ENCODE results near the gene ABHD2. TPM values are rescaled to one million over a fixed set of nuclear protein-coding genes. Genes with fewer than 3 reads are reported as not detected.

The ABHD2 gene
- total RNA-seq, 2 donors from 2014 or later, result 50.8 to 136 TPM

GRCh38 chr15:89155656-89156055, 67.4 kb downstream of the ABHD2 start:
- H3K9me3 ChIP-seq, result no peaks in the 10 kb centered on the region
- H3K4me3 ChIP-seq, result no peak overlapping the region
- no peaks in the 10 kb centered on the region for H3K27me3 ChIP-seq
- intact Hi-C loops (cut with DNase I), result loop anchor here (5.0 kb wide), 1 partner anchor 88 kb away; no protein-coding TSS in a partner anchor
- DNase-seq (no peak), ATAC-seq (no peak)
- TF ChIP-seq POLR2A (IDR thresholded peaks at IDR 0.05) (no peak), CTCF (IDR thresholded peaks at IDR 0.05) (no peak)
- peaks cover 13% of the 10 kb centered on the region for H3K4me1 ChIP-seq
- H3K36me3 ChIP-seq (replicated peaks in 1 of 2; ENCODE audit: insufficient read depth in 1 of 2, low read depth in 2 of 2), result peaks cover 10 to 26% of the 10 kb centered on the region in 2 donors
- no peak overlapping the region for H3K27ac ChIP-seq
- WGBS, 2 donors, result 69 to 70% methylated on average over 6 of the region's 6 CpGs

- Histone ChIP-seq H3K27ac (no peak overlapping the region), H3K36me3 (replicated peaks in 1 of 2; ENCODE audit: insufficient read depth in 1 of 2, low read depth in 2 of 2) (peaks cover 10 to 25% of the 10 kb centered on the region in 2 donors), H3K27me3 (no peaks in the 10 kb centered on the region), H3K4me1 (peaks cover 5% of the 10 kb centered on the region), H3K9me3 (no peaks in the 10 kb centered on the region), H3K4me3 (no peak overlapping the region)
- intact Hi-C loops (cut with DNase I), result loop anchor here (5.0 kb wide), 1 partner anchor 90 kb away; no protein-coding TSS in a partner anchor
- 25 to 33% methylated on average over 1 of the region's 1 CpG for WGBS, 2 donors
- ATAC-seq (no peak), DNase-seq (no peak)
- TF ChIP-seq POLR2A (IDR thresholded peaks at IDR 0.05) (no peak), CTCF (IDR thresholded peaks at IDR 0.05) (no peak)
Measured at GRCh38 chr15:89157061-89157460, 68.8 kb downstream of the ABHD2 start.

GRCh38 chr15:89157918-89158564, 69.8 kb downstream of the ABHD2 start:
- intact Hi-C loops (cut with DNase I), result loop anchor here (5.0 kb wide), 1 partner anchor 91 kb away; no protein-coding TSS in a partner anchor
- no peaks in the 10 kb centered on the region for H3K27me3 ChIP-seq
- H3K27ac ChIP-seq, result no peak overlapping the region
- TF ChIP-seq POLR2A (IDR thresholded peaks at IDR 0.05) (no peak), CTCF (IDR thresholded peaks at IDR 0.05) (no peak)
- peaks cover 4 to 15% of the 10 kb centered on the region in 2 donors for H3K36me3 ChIP-seq (replicated peaks in 1 of 2; ENCODE audit: insufficient read depth in 1 of 2, low read depth in 2 of 2)
- H3K4me1 ChIP-seq, result peaks cover 5% of the 10 kb centered on the region
- DNase-seq (no peak), ATAC-seq (no peak)
- no peaks in the 10 kb centered on the region for H3K9me3 ChIP-seq
- 71 to 77% methylated on average over 4 of the region's 4 CpGs for WGBS, 2 donors
- no peak overlapping the region for H3K4me3 ChIP-seq

GRCh38 chr15:89161666-89162065, 73.4 kb downstream of the ABHD2 start:
- no peaks in the 10 kb centered on the region for H3K9me3 ChIP-seq
- no peak for TF ChIP-seq POLR2A (IDR thresholded peaks at IDR 0.05)
- no peak for TF ChIP-seq CTCF (IDR thresholded peaks at IDR 0.05)
- 73 to 79% methylated on average over 3 of the region's 3 CpGs for WGBS, 2 donors

More at GRCh38 chr15:89161666-89162065, 73.4 kb downstream of the ABHD2 start:
- Histone ChIP-seq H3K36me3 (replicated peaks in 1 of 2; ENCODE audit: insufficient read depth in 1 of 2, low read depth in 2 of 2) (peaks cover 0 to 5% of the 10 kb centered on the region in 2 donors), H3K27ac (no peak overlapping the region), H3K4me1 (peaks cover 30% of the 10 kb centered on the region), H3K27me3 (no peaks in the 10 kb centered on the region), H3K4me3 (no peak overlapping the region)
- intact Hi-C loops (cut with DNase I), result no loop called here
- ATAC-seq (no peak), DNase-seq (no peak)
